ENCODE data around the gene AHI1. TPM values are rescaled to one million over a fixed set of nuclear protein-coding genes. Genes with fewer than 3 reads are reported as not detected.

The AHI1 gene
- total and polyA plus RNA-seq, 10 of the 15 experiments (the other 5 are each of a cell fraction or from before 2014, with no cell fraction given): 3.2 to 9.5 (median 4.6) TPM

- TF ChIP-seq, protein P1, sequence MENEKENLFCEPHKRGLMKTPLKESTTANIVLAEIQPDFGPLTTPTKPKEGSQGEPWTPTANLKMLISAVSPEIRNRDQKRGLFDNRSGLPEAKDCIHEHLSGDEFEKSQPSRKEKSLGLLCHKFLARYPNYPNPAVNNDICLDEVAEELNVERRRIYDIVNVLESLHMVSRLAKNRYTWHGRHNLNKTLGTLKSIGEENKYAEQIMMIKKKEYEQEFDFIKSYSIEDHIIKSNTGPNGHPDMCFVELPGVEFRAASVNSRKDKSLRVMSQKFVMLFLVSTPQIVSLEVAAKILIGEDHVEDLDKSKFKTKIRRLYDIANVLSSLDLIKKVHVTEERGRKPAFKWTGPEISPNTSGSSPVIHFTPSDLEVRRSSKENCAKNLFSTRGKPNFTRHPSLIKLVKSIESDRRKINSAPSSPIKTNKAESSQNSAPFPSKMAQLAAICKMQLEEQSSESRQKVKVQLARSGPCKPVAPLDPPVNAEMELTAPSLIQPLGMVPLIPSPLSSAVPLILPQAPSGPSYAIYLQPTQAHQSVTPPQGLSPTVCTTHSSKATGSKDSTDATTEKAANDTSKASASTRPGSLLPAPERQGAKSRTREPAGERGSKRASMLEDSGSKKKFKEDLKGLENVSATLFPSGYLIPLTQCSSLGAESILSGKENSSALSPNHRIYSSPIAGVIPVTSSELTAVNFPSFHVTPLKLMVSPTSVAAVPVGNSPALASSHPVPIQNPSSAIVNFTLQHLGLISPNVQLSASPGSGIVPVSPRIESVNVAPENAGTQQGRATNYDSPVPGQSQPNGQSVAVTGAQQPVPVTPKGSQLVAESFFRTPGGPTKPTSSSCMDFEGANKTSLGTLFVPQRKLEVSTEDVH (IDR thresholded peaks at IDR 0.05; ENCODE audit: low read depth, partially characterized antibody): no peak
Measured at GRCh38 chr6:135517527-135517926, 20.0 kb upstream of the AHI1 start (continued).

- H3K4me3 ChIP-seq: no peak overlapping the region
- no peaks in the 10 kb centered on the region for H3K79me2 ChIP-seq (ENCODE audit: control insufficient read depth, insufficient read depth, low read length)
- no peak for FAIRE-seq
- no peak for DNase-seq (ENCODE audit: low read depth, low spot score)
- in situ Hi-C loops (cut with MboI): no loop called here
- no peak overlapping the region for H3K27ac ChIP-seq (ENCODE audit: control insufficient read depth, insufficient read depth)
- H3K4me1 ChIP-seq (ENCODE audit: control insufficient read depth, insufficient read depth, low read length): no peaks in the 10 kb centered on the region
- no peak overlapping the region for H2AFZ ChIP-seq (ENCODE audit: control insufficient read depth, low read depth, low read length)
- no peaks in the 10 kb centered on the region for H4K20me1 ChIP-seq (ENCODE audit: control insufficient read depth, insufficient read depth)
- ChIA-PET SMC1A (ENCODE audit: uncharacterized antibody, unreplicated experiment) (no interaction called here), CTCF (no interaction called here), RAD21 (ENCODE audit: unreplicated experiment) (no interaction called here), POLR2A (no interaction called here)
- 57% methylated on average over 3 of the region's 3 CpGs for WGBS (ENCODE audit: insufficient coverage, insufficient replicate concordance, low lambda C conversion rate, missing lambda C conversion rate)
- ATAC-seq: no peak
- no peaks in the 10 kb centered on the region for H3K9me3 ChIP-seq (replicated peaks; ENCODE audit: control insufficient read depth, insufficient read depth, low read length)
- no peak overlapping the region for H3K9ac ChIP-seq (ENCODE audit: control insufficient read depth, insufficient read depth, low read length)
- intact Hi-C loops (cut with micrococcal nuclease; ENCODE audit: unreplicated experiment): no loop called here
- H3K36me3 ChIP-seq (ENCODE audit: control insufficient read depth in 2 of 2, insufficient read depth in 2 of 2, low read length in 1 of 2): no peaks in the 10 kb centered on the region
- no TSS peak for BruUV-seq (replicated peaks)
- no peaks in the 10 kb centered on the region for H3K27me3 ChIP-seq (replicated peaks in 1 of 2; ENCODE audit: control insufficient read depth in 2 of 2, insufficient read depth in 2 of 2, low read length in 1 of 2)
- H3K4me2 ChIP-seq (ENCODE audit: control insufficient read depth, insufficient read depth): no peak overlapping the region
- TF ChIP-seq EGR1 (IDR thresholded peaks at IDR 0.05; ENCODE audit: borderline replicate concordance in 1 of 2, low read depth in 2 of 2, low read length in 2 of 2): no peak
- TF ChIP-seq POLR2AphosphoS2 (IDR thresholded peaks at IDR 0.05; ENCODE audit: low read depth, low read length): no peak
- no peak for TF ChIP-seq NR2F1 (conservative IDR thresholded peaks at IDR 0.05)
- no peak for TF ChIP-seq NFYB (IDR thresholded peaks at IDR 0.05; ENCODE audit: insufficient read depth, low read depth, low read length)
- TF ChIP-seq, protein P1 (IDR thresholded peaks at IDR 0.05; ENCODE audit: low read depth, partially characterized antibody): no peak
- no peak for TF ChIP-seq JUND (IDR thresholded peaks at IDR 0.05; ENCODE audit: low read depth, low read length)
- no peak for TF ChIP-seq PKNOX1 (IDR thresholded peaks at IDR 0.05)
- TF ChIP-seq CEBPZ (IDR thresholded peaks at IDR 0.05; ENCODE audit: low read depth, low read length): no peak
- no peak for TF ChIP-seq NKRF (conservative IDR thresholded peaks at IDR 0.05)
Measured at GRCh38 chr6:135514706-135515105, 17.2 kb upstream of the AHI1 start.

All from GM12878 (cell line).